Panc1 (cell line): ENCODE data around the gene CDH6. TPM values are rescaled to one million over a fixed set of nuclear protein-coding genes. Genes with fewer than 3 reads are reported as not detected.

Experiments used
- ATAC-seq: fragments of 200-7000 bp; cut with Tn5 transposase; 2 replicates; pipeline ENCODE4 v1.9.1; 2020; ENCODE audit warnings: mild to moderate bottlenecking, moderate library complexity
- BruUV-seq: library from RNA; stranded (reverse); fragments of 400-500 nt; replicated peaks from 2 replicates; lab custom pipeline; 2021; lab: Mats Ljungman, UMichigan
- CTCF ChIA-PET: fragments of 300-600 bp; sonication (Branson Sonifier 250); formaldehyde crosslinking; loops from one replicate; lab custom pipeline; 2022; ENCODE audit warnings: antibody characterized with exemption; lab: Charles Lee
- POLR2A ChIA-PET: fragments of 300-600 bp; sonication (Branson Sonifier 250); formaldehyde crosslinking; loops from one replicate; lab custom pipeline; 2022; ENCODE audit warnings: antibody characterized with exemption; lab: Charles Lee
- DNase-seq: peaks from one replicate; pipeline ENCODE4 v3.0.0-alpha.2; 2010; ENCODE audit warnings: low read depth, low spot score
- H3K27ac ChIP-seq: 2 replicates; pipeline ENCODE4 v1.5.1; 2011; ENCODE audit warnings: mild to moderate bottlenecking, low read length, inconsistent platforms
- H3K27me3 ChIP-seq: fragments of 200-500 bp; sonication (Bioruptor generic); 2 replicates; pipeline ENCODE4 v1.6.0; 2014; ENCODE audit warnings: low read length, inconsistent platforms; ENCODE audit not compliant: control insufficient read depth, insufficient read depth
- H3K36me3 ChIP-seq: fragments of 200-500 bp; sonication (Bioruptor generic); 2 replicates; pipeline ENCODE4 v1.5.1; 2014; ENCODE audit warnings: inconsistent platforms, mild to moderate bottlenecking, low read length, moderate library complexity; ENCODE audit not compliant: control insufficient read depth, insufficient read depth
- H3K4me1 ChIP-seq: 2 replicates; pipeline ENCODE4 v1.5.1; 2011; ENCODE audit warnings: inconsistent platforms, mild to moderate bottlenecking, low read length, moderate library complexity; ENCODE audit not compliant: control insufficient read depth, insufficient read depth
- H3K4me3 ChIP-seq, 2 experiments: 2 replicates each; pipeline ENCODE4 v1.5.1; 2011 to 2012; ENCODE audit warnings: low read depth in 2 of 2, low read length in 2 of 2, mild to moderate bottlenecking in 2 of 2, inconsistent platforms in 1 of 2, moderate library complexity in 1 of 2
- H3K9me3 ChIP-seq: fragments of 200-500 bp; sonication (Bioruptor generic); 2 replicates; pipeline ENCODE4 v1.5.1; 2014; ENCODE audit warnings: low read depth, mild to moderate bottlenecking, inconsistent platforms, low read length, moderate library complexity; ENCODE audit not compliant: control insufficient read depth, insufficient read depth
- CTCF ChIP-seq: fragments of 450-650 bp; IDR thresholded peaks from 2 replicates; pipeline ENCODE4 v1.5.1; 2017; ENCODE audit warnings: mild to moderate bottlenecking
- POLR2AphosphoS5 ChIP-seq: IDR thresholded peaks from 2 replicates; pipeline ENCODE4 v1.6.1; 2012; ENCODE audit warnings: mild to moderate bottlenecking, low read depth, low read length, moderate library complexity
- REST ChIP-seq, 2 experiments: IDR thresholded peaks; 2 replicates each; pipeline ENCODE4 v1.6.1; 2011 to 2012; ENCODE audit warnings: low read depth in 2 of 2, control low read depth in 1 of 2, low read length in 1 of 2, mild to moderate bottlenecking in 1 of 2, moderate library complexity in 1 of 2; ENCODE audit not compliant: insufficient read depth in 1 of 2
- SIN3A ChIP-seq: IDR thresholded peaks from 2 replicates; pipeline ENCODE4 v1.6.1; 2012; ENCODE audit warnings: low read depth, mild to moderate bottlenecking, low read length, moderate library complexity, borderline replicate concordance; ENCODE audit not compliant: insufficient read depth
- TCF7L2 ChIP-seq: IDR thresholded peaks from 2 replicates; pipeline ENCODE4 v1.6.1; 2011; ENCODE audit warnings: mild to moderate bottlenecking, low read depth, low read length, inconsistent platforms
- in situ Hi-C: cut with HindIII; loops from 2 replicates; pipeline ENCODE4 v1.10.0; 2016; ENCODE audit warnings: low sequenced_read_pairs, low pct_unique_long_range_greater_than_20kb
- intact Hi-C: fragments of 100-400 bp; cut with micrococcal nuclease; formaldehyde crosslinking; loops from one replicate; pipeline ENCODE4 v1.10.0; 2022; ENCODE audit not compliant: unreplicated experiment
- total RNA-seq: library from RNA; stranded (reverse); gene quantifications from one replicate; pipeline ENCODE4 v1.2.1, GENCODE V29; 2021; ENCODE audit not compliant: unreplicated experiment

CDH6 gene
- total RNA-seq, 1 experiment from 2014 or later = 0.36 TPM

- no TSS peak for BruUV-seq
- POLR2A ChIA-PET = no interaction called here
Measured at GRCh38 chr5:31322946-31323345, 129.5 kb downstream of the CDH6 start.

GRCh38 chr5:31324842-31325241 lies 131.4 kb downstream of the CDH6 start:
- H3K9me3 ChIP-seq = no peaks in the 10 kb centered on the region
- no peaks in the 10 kb centered on the region for H3K36me3 ChIP-seq
- no peak overlapping the region for H3K4me3 ChIP-seq
- H3K27me3 ChIP-seq = no peaks in the 10 kb centered on the region
- ATAC-seq (no peak), DNase-seq (no peak)
- no peak for TF ChIP-seq SIN3A
- no peak for TF ChIP-seq TCF7L2
- TF ChIP-seq REST (IDR thresholded peaks at IDR 0.05; ENCODE audit: insufficient read depth in 1 of 2, low read depth in 2 of 2, low read length in 1 of 2) = no peak
- no peak for TF ChIP-seq CTCF
- no peak for TF ChIP-seq POLR2AphosphoS5
- ChIA-PET POLR2A (interaction anchor here (0.6 to 0.7 kb wide), 2 partner anchors 9 to 498 kb away, joined by 4 to 6 read pairs; no protein-coding TSS in a partner anchor), CTCF (no interaction called here)
- in situ Hi-C loops = no loop called here
- no TSS peak for BruUV-seq
- intact Hi-C loops = no loop called here
- H3K27ac ChIP-seq = no peak overlapping the region
- no peaks in the 10 kb centered on the region for H3K4me1 ChIP-seq

More at GRCh38 chr5:31322946-31323345, 129.5 kb downstream of the CDH6 start:
- no peaks in the 10 kb centered on the region for H3K9me3 ChIP-seq
- DNase-seq = no peak
- intact Hi-C loops = no loop called here
- no peak for TF ChIP-seq TCF7L2
- TF ChIP-seq CTCF = no peak
- no peak for TF ChIP-seq POLR2AphosphoS5
- no peak overlapping the region for H3K27ac ChIP-seq
- H3K4me3 ChIP-seq = no peak overlapping the region
- no peak for ATAC-seq
- H3K4me1 ChIP-seq = no peaks in the 10 kb centered on the region
- no peaks in the 10 kb centered on the region for H3K27me3 ChIP-seq
- CTCF ChIA-PET = no interaction called here
- H3K36me3 ChIP-seq = no peaks in the 10 kb centered on the region
- in situ Hi-C loops = no loop called here
